HepG2 (cell line): Measurements from ENCODE around the gene ELAPOR1. TPM values are rescaled to one million over a fixed set of nuclear protein-coding genes. Genes with fewer than 3 reads are reported as not detected.

ENCODE experiments used
- BATF2 ChIP-seq: sonication (generic); formaldehyde crosslinking; IDR thresholded peaks from 2 replicates; pipeline ENCODE4 v1.8.0; 2022; ENCODE audit warnings: mild to moderate bottlenecking, missing genetic modification reagents, moderate library complexity
- FOXC1 ChIP-seq: sonication (generic); formaldehyde crosslinking; IDR thresholded peaks from 2 replicates; pipeline ENCODE4 v1.8.0; 2022; ENCODE audit warnings: mild to moderate bottlenecking, missing genetic modification reagents, borderline replicate concordance
- GABPB1 ChIP-seq: IDR thresholded peaks from 2 replicates; pipeline ENCODE4 v1.6.1; 2016; ENCODE audit warnings: mild to moderate bottlenecking, missing genetic modification reagents, moderate library complexity, missing compliant biosample characterization
- GATAD2A ChIP-seq: IDR thresholded peaks from 2 replicates; pipeline ENCODE4 v1.6.1; 2016
- GFI1 ChIP-seq: sonication (generic); formaldehyde crosslinking; IDR thresholded peaks from 2 replicates; pipeline ENCODE4 v1.5.0; 2020; ENCODE audit warnings: missing genetic modification reagents, mild to moderate bottlenecking, borderline replicate concordance
- IKZF4 ChIP-seq: sonication (generic); formaldehyde crosslinking; IDR thresholded peaks from 2 replicates; pipeline ENCODE4 v1.5.1; 2020; ENCODE audit warnings: borderline replicate concordance, mild to moderate bottlenecking, low read depth, missing genetic modification reagents; ENCODE audit errors: not compliant biosample characterization
- POLR2G ChIP-seq: fragments of 200-400 bp; formaldehyde crosslinking; IDR thresholded peaks from 2 replicates; pipeline ENCODE4 v1.6.1; 2018; ENCODE audit warnings: mild to moderate bottlenecking, low read depth, low read length, moderate library complexity
- SNAI1 ChIP-seq: sonication (generic); formaldehyde crosslinking; IDR thresholded peaks from 2 replicates; pipeline ENCODE4 v1.5.0; 2020; ENCODE audit warnings: mild to moderate bottlenecking, missing genetic modification reagents, borderline replicate concordance
- UBTF ChIP-seq: sonication (generic); formaldehyde crosslinking; IDR thresholded peaks from 2 replicates; pipeline ENCODE4 v1.4.0; 2020; ENCODE audit warnings: mild to moderate bottlenecking, missing genetic modification reagents
- ZMYM2 ChIP-seq: sonication (generic); formaldehyde crosslinking; IDR thresholded peaks from 2 replicates; pipeline ENCODE4 v1.8.0; 2022; ENCODE audit warnings: mild to moderate bottlenecking, missing genetic modification reagents
- ZNF160 ChIP-seq: sonication (generic); formaldehyde crosslinking; IDR thresholded peaks from 2 replicates; pipeline ENCODE4 v1.8.0; 2022; ENCODE audit warnings: mild to moderate bottlenecking, inconsistent platforms, missing genetic modification reagents
- ZNF251 ChIP-seq: sonication (generic); formaldehyde crosslinking; IDR thresholded peaks from 2 replicates; pipeline ENCODE4 v1.9.0; 2021; ENCODE audit warnings: mild to moderate bottlenecking, missing genetic modification reagents
- ZNF260 ChIP-seq: sonication (generic); formaldehyde crosslinking; IDR thresholded peaks from 2 replicates; pipeline ENCODE4 v1.4.0; 2020; ENCODE audit warnings: missing genetic modification reagents, low read depth, mild to moderate bottlenecking, borderline replicate concordance
- ZNF549 ChIP-seq: sonication (generic); formaldehyde crosslinking; IDR thresholded peaks from 2 replicates; pipeline ENCODE4 v1.5.0; 2020; ENCODE audit warnings: missing genetic modification reagents
- ZNF570 ChIP-seq: sonication (generic); formaldehyde crosslinking; IDR thresholded peaks from 2 replicates; pipeline ENCODE4 v1.4.0; 2020; ENCODE audit warnings: mild to moderate bottlenecking, missing genetic modification reagents, borderline replicate concordance
- ZNF598 ChIP-seq: sonication (generic); formaldehyde crosslinking; IDR thresholded peaks from 2 replicates; pipeline ENCODE4 v1.5.1; 2020; ENCODE audit warnings: mild to moderate bottlenecking, missing genetic modification reagents, borderline replicate concordance
- ZNF749 ChIP-seq: sonication (generic); formaldehyde crosslinking; IDR thresholded peaks from 2 replicates; pipeline ENCODE4 v1.8.0; 2022; ENCODE audit warnings: mild to moderate bottlenecking, missing genetic modification reagents, moderate library complexity, borderline replicate concordance
- polyA plus RNA-seq, 8 experiments: library from polyadenylated mRNA; depleted of rRNA in 3 of 8; stranded (reverse) in 7 of 8; unstranded in 1 of 8; fragments of >200 nt; fragmentation: Illumina TruSeq in 4 of 8; extraction: Trizol in 4 of 8; gene quantifications; 2 replicates each; pipeline versions ENCODE4 v1.2.1 to v1.2.3, GENCODE V29; 2011 to 2016; ENCODE audit warnings: low read depth in 4 of 8, missing spikeins in 1 of 8, mixed read lengths in 1 of 8; ENCODE audit not compliant: insufficient read depth in 1 of 8
- total RNA-seq, 5 experiments: library from RNA; depleted of rRNA; stranded (reverse); fragments of >200 nt; fragmentation: Illumina TruSeq; extraction: Trizol; gene quantifications; 2 replicates each; pipeline ENCODE4 v1.2.3, GENCODE V29; 2016; ENCODE audit warnings: low read depth in 1 of 5
- TF ChIP-seq, protein P1 (sequence below): sonication (generic); formaldehyde crosslinking; IDR thresholded peaks from 2 replicates; pipeline ENCODE4 v1.5.0; 2020; ENCODE audit warnings: mild to moderate bottlenecking, missing genetic modification reagents, moderate library complexity
- TF ChIP-seq, protein P2 (sequence below): sonication (generic); formaldehyde crosslinking; IDR thresholded peaks from 2 replicates; pipeline ENCODE4 v1.8.0; 2022; ENCODE audit warnings: mild to moderate bottlenecking, missing genetic modification reagents, borderline replicate concordance
- TF ChIP-seq, protein P3 (sequence below): sonication (generic); formaldehyde crosslinking; IDR thresholded peaks from 2 replicates; pipeline ENCODE4 v1.5.0; 2020; ENCODE audit warnings: missing genetic modification reagents

ELAPOR1 gene
- total and polyA plus RNA-seq, 2 of the 13 experiments (the other 11 are each of a cell fraction or from before 2014, with no cell fraction given): 0.13 to 0.20 TPM

DNA sequence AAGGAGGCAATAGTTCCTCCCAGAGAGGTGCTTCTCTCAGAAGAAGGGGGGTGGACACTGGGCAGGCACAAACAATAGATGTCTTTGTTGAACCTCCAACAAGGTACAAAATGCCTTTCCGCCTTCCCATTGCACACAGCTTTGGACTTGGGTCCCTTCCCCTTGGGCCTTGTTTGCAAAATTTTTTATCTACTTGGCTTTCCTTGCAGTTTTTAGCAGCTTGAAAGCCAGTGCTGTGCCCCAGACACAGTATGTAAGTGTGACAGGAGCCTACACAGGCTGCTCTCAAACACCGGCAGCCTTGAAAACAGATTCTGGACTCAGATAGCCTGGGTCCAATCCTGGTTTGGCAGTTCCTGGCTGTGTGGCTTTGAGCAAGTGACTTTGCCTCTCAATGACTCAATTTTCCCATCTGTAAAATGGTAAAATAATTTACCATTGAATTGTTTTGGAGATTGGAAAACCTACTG is 43.0 kb downstream of the ELAPOR1 start (continued):
- TF ChIP-seq UBTF (CRISPR knock-in tag): peak; percentile 28; the same call in 1 of the 2 replicates
- TF ChIP-seq ZMYM2 (CRISPR knock-in tag): peak; percentile 96; the same call in 1 of the 2 replicates
- no peak for TF ChIP-seq BATF2 (CRISPR knock-in tag)
- no peak for TF ChIP-seq FOXC1 (CRISPR knock-in tag)
- no peak for TF ChIP-seq ZNF598 (CRISPR knock-in tag)
- no peak for TF ChIP-seq ZNF260 (CRISPR knock-in tag)
- no peak for TF ChIP-seq IKZF4 (CRISPR knock-in tag)
- no peak for TF ChIP-seq ZNF160 (CRISPR knock-in tag)
- TF ChIP-seq, protein P1, sequence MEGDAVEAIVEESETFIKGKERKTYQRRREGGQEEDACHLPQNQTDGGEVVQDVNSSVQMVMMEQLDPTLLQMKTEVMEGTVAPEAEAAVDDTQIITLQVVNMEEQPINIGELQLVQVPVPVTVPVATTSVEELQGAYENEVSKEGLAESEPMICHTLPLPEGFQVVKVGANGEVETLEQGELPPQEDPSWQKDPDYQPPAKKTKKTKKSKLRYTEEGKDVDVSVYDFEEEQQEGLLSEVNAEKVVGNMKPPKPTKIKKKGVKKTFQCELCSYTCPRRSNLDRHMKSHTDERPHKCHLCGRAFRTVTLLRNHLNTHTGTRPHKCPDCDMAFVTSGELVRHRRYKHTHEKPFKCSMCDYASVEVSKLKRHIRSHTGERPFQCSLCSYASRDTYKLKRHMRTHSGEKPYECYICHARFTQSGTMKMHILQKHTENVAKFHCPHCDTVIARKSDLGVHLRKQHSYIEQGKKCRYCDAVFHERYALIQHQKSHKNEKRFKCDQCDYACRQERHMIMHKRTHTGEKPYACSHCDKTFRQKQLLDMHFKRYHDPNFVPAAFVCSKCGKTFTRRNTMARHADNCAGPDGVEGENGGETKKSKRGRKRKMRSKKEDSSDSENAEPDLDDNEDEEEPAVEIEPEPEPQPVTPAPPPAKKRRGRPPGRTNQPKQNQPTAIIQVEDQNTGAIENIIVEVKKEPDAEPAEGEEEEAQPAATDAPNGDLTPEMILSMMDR (CRISPR knock-in tag): no peak
- TF ChIP-seq GATAD2A (CRISPR knock-in tag): peak; percentile 75
- TF ChIP-seq, protein P2, sequence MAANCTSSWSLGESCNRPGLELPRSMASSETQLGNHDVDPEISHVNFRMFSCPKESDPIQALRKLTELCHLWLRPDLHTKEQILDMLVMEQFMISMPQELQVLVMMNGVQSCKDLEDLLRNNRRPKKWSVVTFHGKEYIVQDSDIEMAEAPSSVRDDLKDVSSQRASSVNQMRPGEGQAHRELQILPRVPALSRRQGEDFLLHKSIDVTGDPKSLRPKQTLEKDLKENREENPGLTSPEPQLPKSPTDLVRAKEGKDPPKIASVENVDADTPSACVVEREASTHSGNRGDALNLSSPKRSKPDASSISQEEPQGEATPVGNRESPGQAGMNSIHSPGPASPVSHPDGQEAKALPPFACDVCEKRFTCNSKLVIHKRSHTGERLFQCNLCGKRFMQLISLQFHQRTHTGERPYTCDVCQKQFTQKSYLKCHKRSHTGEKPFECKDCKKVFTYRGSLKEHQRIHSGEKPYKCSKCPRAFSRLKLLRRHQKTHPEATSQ (CRISPR knock-in tag): no peak
- TF ChIP-seq ZNF570 (CRISPR knock-in tag): no peak
- TF ChIP-seq POLR2G: no peak
- no peak for TF ChIP-seq GABPB1 (CRISPR knock-in tag)
- TF ChIP-seq, protein P3, sequence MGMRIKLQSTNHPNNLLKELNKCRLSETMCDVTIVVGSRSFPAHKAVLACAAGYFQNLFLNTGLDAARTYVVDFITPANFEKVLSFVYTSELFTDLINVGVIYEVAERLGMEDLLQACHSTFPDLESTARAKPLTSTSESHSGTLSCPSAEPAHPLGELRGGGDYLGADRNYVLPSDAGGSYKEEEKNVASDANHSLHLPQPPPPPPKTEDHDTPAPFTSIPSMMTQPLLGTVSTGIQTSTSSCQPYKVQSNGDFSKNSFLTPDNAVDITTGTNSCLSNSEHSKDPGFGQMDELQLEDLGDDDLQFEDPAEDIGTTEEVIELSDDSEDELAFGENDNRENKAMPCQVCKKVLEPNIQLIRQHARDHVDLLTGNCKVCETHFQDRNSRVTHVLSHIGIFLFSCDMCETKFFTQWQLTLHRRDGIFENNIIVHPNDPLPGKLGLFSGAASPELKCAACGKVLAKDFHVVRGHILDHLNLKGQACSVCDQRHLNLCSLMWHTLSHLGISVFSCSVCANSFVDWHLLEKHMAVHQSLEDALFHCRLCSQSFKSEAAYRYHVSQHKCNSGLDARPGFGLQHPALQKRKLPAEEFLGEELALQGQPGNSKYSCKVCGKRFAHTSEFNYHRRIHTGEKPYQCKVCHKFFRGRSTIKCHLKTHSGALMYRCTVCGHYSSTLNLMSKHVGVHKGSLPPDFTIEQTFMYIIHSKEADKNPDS (CRISPR knock-in tag): no peak
- TF ChIP-seq ZNF251: no peak
- TF ChIP-seq ZNF549: no peak
- TF ChIP-seq SNAI1 (CRISPR knock-in tag): no peak
- no peak for TF ChIP-seq GFI1 (CRISPR knock-in tag)
- no peak for TF ChIP-seq ZNF749 (CRISPR knock-in tag)
